SK-N-SH treated with all-trans-retinoic acid at 6 μM for 48 hours (cell line): ENCODE results near the gene C20orf204.

Experiments used
- PATZ1 ChIP-seq: fragments of 250-450 bp; sonication (Bioruptor Pico); IDR thresholded peaks from 2 replicates; pipeline ENCODE4 v1.8.0; 2020; ENCODE audit warnings: mild to moderate bottlenecking, moderate library complexity, borderline replicate concordance
- SNAI2 ChIP-seq: fragments of 250-450 bp; sonication (Bioruptor Pico); IDR thresholded peaks from 2 replicates; pipeline ENCODE4 v1.5.0; 2020; ENCODE audit warnings: mild to moderate bottlenecking, moderate library complexity
- TOX ChIP-seq: fragments of 250-450 bp; sonication (Bioruptor Pico); IDR thresholded peaks from 2 replicates; pipeline ENCODE4 v1.8.0; 2021; ENCODE audit warnings: mild to moderate bottlenecking, moderate library complexity, borderline replicate concordance
- ZFP3 ChIP-seq: fragments of 250-450 bp; sonication (Bioruptor Pico); IDR thresholded peaks from 2 replicates; pipeline ENCODE4 v1.5.0; 2020; ENCODE audit warnings: mild to moderate bottlenecking, moderate library complexity

GRCh38 chr20:64039293-64040160 lies 3.5 kb downstream of the C20orf204 start:
- no peak for TF ChIP-seq PATZ1 (CRISPR knock-in tag)
- no peak for TF ChIP-seq TOX (CRISPR knock-in tag)
- TF ChIP-seq ZFP3 (CRISPR knock-in tag): no peak
- no peak for TF ChIP-seq SNAI2 (CRISPR knock-in tag)
